ELR (cell line): ENCODE results near the gene CHST12.
"Not testable (repeated sequence)": the region's sequence is repeated elsewhere in the genome, so short reads cannot be mapped to it uniquely, and the experiment has no call there.

Experiments used
- DNase-seq: peaks from one replicate; pipeline ENCODE4 v3.0.0-alpha.2; 2015; ENCODE audit warnings: low read depth

CHST12 gene

GRCh38 chr7:2435146-2435545 lies 31.7 kb downstream of the CHST12 start:
- no peak for DNase-seq

GRCh38 chr7:2436341-2437104 lies 33.1 kb downstream of the CHST12 start:
- no peak for DNase-seq

GRCh38 chr7:2437136-2437535 lies 33.7 kb downstream of the CHST12 start:
- DNase-seq = no peak

GRCh38 chr7:2437537-2438148 lies 34.2 kb downstream of the CHST12 start:
- DNase-seq = no peak

GRCh38 chr7:2438186-2438585 lies 34.8 kb downstream of the CHST12 start:
- DNase-seq = no peak

GRCh38 chr7:2438775-2439174 lies 35.4 kb downstream of the CHST12 start:
- DNase-seq = no peak

GRCh38 chr7:2440608-2441245 lies 37.3 kb downstream of the CHST12 start:
- no peak for DNase-seq

GRCh38 chr7:2441430-2442058 lies 38.1 kb downstream of the CHST12 start:
- DNase-seq = no peak

GRCh38 chr7:2443491-2443890 lies 40.1 kb downstream of the CHST12 start:
- no peak for DNase-seq

GRCh38 chr7:2444476-2444875 lies 41.1 kb downstream of the CHST12 start:
- DNase-seq = peak; percentile 41

GRCh38 chr7:2445047-2445446 lies 41.6 kb downstream of the CHST12 start:
- DNase-seq = no peak

- DNase-seq = no peak
Measured at GRCh38 chr7:2445898-2446555, 42.6 kb downstream of the CHST12 start.

GRCh38 chr7:2446676-2447075 lies 43.3 kb downstream of the CHST12 start:
- DNase-seq = no peak

- no peak for DNase-seq
Measured at GRCh38 chr7:2450198-2451107, 47.0 kb downstream of the CHST12 start.

GRCh38 chr7:2451171-2452073 lies 48.0 kb downstream of the CHST12 start:
- peak; percentile 82 for DNase-seq

GRCh38 chr7:2452074-2452507 lies 48.7 kb downstream of the CHST12 start:
- DNase-seq = no peak

GRCh38 chr7:2452643-2453270 lies 49.3 kb downstream of the CHST12 start:
- no peak for DNase-seq

- DNase-seq = not testable (repeated sequence)
Measured at GRCh38 chr7:2453849-2454248, 50.4 kb downstream of the CHST12 start.

GRCh38 chr7:2459674-2460073 lies 56.3 kb downstream of the CHST12 start:
- DNase-seq = no peak

GRCh38 chr7:2460188-2460587 lies 56.8 kb downstream of the CHST12 start:
- DNase-seq = no peak
